Gastrocnemius medialis (tissue), 4 donors: ENCODE results near the gene PDLIM4. TPM values are rescaled to one million over a fixed set of nuclear protein-coding genes. Genes with fewer than 3 reads are reported as not detected.

Experiments used
- ATAC-seq, 2 donors: fragments of 150-250 bp; one replicate each; pipeline ENCODE4 v1.9.1; 2016
- DNase-seq, 2 donors: peaks; one replicate each; pipeline ENCODE4 v3.0.0-alpha.2; 2019
- H3K27ac ChIP-seq, 4 donors: fragments of 200-600 bp; sonication (generic); 1 replicate in 1 of 4; 2 replicates in 3 of 4; pipeline ENCODE4 v1.5.1; 2016 to 2018; ENCODE audit warnings: mild to moderate bottlenecking in 2 of 4, moderate library complexity in 1 of 4
- H3K27me3 ChIP-seq, 3 donors: fragments of 200-600 bp; sonication (generic) in 2 of 3; 1 replicate in 1 of 3; 2 replicates in 2 of 3; pipeline versions ENCODE4 v1.5.1 to v1.6.0; 2016 to 2019; ENCODE audit warnings: mild to moderate bottlenecking in 1 of 3, moderate library complexity in 1 of 3
- H3K36me3 ChIP-seq, 2 donors: fragments of 200-600 bp; sonication (generic) in 1 of 2; one replicate each; pipeline ENCODE4 v1.5.1; 2017 to 2018
- H3K4me1 ChIP-seq, 2 donors: fragments of 200-600 bp; sonication (generic) in 1 of 2; one replicate each; pipeline ENCODE4 v1.5.1; 2016 to 2017; ENCODE audit warnings: mild to moderate bottlenecking in 2 of 2
- H3K4me3 ChIP-seq, 4 donors: fragments of 200-600 bp; sonication (generic) in 3 of 4; 1 replicate in 1 of 4; 2 replicates in 3 of 4; pipeline ENCODE4 v1.5.1; 2016 to 2019; ENCODE audit warnings: mild to moderate bottlenecking in 2 of 4
- H3K9me3 ChIP-seq, 3 donors: fragments of 200-600 bp; sonication (generic) in 2 of 3; 1 replicate in 1 of 3; 2 replicates in 2 of 3; pipeline ENCODE4 v1.5.1; 2016 to 2019
- POLR2A ChIP-seq, 2 donors: fragments of 450-650 bp; IDR thresholded peaks; one replicate each; pipeline ENCODE4 v1.6.1; 2017; ENCODE audit warnings: antibody characterized with exemption in 2 of 2, mild to moderate bottlenecking in 2 of 2, moderate library complexity in 2 of 2
- in situ Hi-C, 4 donors: fragments of 200-750 bp; cut with MboI; loops; one replicate each; pipeline versions ENCODE4 v1.15.0 to v1.8.0; 2017; ENCODE audit warnings: low sequenced_read_pairs in 4 of 4
- intact Hi-C: fragments of 100-400 bp; cut with DNase I; formaldehyde crosslinking; loops from one replicate; pipeline ENCODE4 v1.15.1; 2023; ENCODE audit warnings: low total_unique reads
- total RNA-seq, 4 donors: library from RNA; depleted of rRNA; stranded (reverse); fragments of >200 nt; gene quantifications; one replicate each; pipeline versions ENCODE4 v1.1.0 to v1.2.3, GENCODE V29; 2016
- TF ChIP-seq, protein P1 (sequence below), 5 experiments: fragments of 450-650 bp in 3 of 5; fragments of 200-600 bp in 2 of 5; sonication (generic) in 2 of 5; IDR thresholded peaks in 4 of 5; conservative IDR thresholded peaks in 1 of 5; 1 replicate in 4 of 5; 2 replicates in 1 of 5; pipeline ENCODE4 v1.5.1; 2016 to 2019; ENCODE audit warnings: antibody characterized with exemption in 5 of 5, mild to moderate bottlenecking in 3 of 5, moderate library complexity in 3 of 5

Gene PDLIM4
- total RNA-seq, 4 donors from 2014 or later: 0.66 to 8.0 (median 5.3) TPM

DNA sequence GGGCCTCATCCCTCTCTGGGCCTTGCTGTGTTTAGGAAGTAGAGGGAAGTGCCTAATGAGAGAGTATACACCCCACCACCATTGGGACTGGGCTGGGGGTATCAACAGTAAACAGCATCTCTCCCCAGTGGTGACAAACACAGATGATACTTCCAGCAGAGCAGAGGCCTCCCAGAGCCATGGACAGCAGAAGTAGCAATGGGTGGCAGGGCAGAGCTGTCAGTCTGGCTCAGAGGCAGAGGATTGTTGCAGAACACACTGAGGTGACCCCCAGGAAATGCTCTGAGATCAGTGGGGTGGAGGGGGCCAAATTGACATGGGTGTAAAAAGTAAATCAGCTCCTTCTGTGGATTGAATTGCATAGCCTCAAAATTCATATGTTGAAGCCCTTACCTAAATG, 17.7 kb upstream of the PDLIM4 start:
- in situ Hi-C loops: no loop called here
- TF ChIP-seq, protein P1, sequence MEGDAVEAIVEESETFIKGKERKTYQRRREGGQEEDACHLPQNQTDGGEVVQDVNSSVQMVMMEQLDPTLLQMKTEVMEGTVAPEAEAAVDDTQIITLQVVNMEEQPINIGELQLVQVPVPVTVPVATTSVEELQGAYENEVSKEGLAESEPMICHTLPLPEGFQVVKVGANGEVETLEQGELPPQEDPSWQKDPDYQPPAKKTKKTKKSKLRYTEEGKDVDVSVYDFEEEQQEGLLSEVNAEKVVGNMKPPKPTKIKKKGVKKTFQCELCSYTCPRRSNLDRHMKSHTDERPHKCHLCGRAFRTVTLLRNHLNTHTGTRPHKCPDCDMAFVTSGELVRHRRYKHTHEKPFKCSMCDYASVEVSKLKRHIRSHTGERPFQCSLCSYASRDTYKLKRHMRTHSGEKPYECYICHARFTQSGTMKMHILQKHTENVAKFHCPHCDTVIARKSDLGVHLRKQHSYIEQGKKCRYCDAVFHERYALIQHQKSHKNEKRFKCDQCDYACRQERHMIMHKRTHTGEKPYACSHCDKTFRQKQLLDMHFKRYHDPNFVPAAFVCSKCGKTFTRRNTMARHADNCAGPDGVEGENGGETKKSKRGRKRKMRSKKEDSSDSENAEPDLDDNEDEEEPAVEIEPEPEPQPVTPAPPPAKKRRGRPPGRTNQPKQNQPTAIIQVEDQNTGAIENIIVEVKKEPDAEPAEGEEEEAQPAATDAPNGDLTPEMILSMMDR (IDR thresholded peaks at IDR 0.05 in 4 of 5, conservative IDR thresholded peaks at IDR 0.05 in 1 of 5): no peak
- no peak for TF ChIP-seq POLR2A (IDR thresholded peaks at IDR 0.05)
- intact Hi-C loops: no loop called here
- no peaks in the 10 kb centered on the region for H3K36me3 ChIP-seq
- no peaks in the 10 kb centered on the region for H3K4me1 ChIP-seq
- ATAC-seq (no peak), DNase-seq (no peak)
- H3K4me3 ChIP-seq: no peak overlapping the region
- H3K27me3 ChIP-seq: no peaks in the 10 kb centered on the region
- no peaks in the 10 kb centered on the region for H3K9me3 ChIP-seq
- H3K27ac ChIP-seq: no peak overlapping the region

DNA sequence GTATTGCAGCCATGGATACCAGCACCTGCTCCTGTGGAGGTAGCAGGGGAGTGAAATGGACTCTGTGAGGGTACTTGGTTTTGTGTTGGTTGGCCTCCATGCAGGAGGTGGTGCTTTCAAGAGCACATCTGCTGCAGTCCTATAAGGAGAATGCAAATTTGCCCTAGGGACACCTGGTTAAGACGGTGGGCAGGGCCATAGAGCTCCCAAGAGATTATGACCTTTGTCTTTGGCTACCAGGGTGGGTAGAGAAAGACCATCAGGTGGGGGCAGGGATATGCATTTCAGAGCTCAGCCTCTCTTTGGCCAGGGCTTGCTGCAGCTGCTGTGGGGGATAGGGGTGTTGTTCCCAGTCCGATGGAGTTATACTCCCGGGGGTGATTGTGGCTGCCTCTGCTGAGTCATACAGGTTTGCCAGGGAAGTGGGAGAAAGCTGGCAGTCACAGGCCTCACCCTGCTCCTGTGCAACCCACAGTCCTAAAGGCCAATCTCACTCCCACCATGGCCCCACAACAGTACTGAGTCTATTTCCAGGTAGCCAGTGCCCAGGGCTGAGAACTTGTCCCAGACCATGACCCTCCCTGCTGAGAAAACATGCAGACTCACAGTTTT, 14.0 kb upstream of the PDLIM4 start:
- no peak for DNase-seq
- Histone ChIP-seq H3K27ac (no peak overlapping the region), H3K4me1 (no peaks in the 10 kb centered on the region), H3K36me3 (no peaks in the 10 kb centered on the region), H3K27me3 (no peaks in the 10 kb centered on the region), H3K9me3 (no peaks in the 10 kb centered on the region), H3K4me3 (no peak overlapping the region)
- intact Hi-C loops: no loop called here
- ATAC-seq: no peak
- no peak for TF ChIP-seq POLR2A (IDR thresholded peaks at IDR 0.05)
- TF ChIP-seq, protein P1 (IDR thresholded peaks at IDR 0.05 in 4 of 5, conservative IDR thresholded peaks at IDR 0.05 in 1 of 5): no peak
- in situ Hi-C loops: no loop called here

DNA sequence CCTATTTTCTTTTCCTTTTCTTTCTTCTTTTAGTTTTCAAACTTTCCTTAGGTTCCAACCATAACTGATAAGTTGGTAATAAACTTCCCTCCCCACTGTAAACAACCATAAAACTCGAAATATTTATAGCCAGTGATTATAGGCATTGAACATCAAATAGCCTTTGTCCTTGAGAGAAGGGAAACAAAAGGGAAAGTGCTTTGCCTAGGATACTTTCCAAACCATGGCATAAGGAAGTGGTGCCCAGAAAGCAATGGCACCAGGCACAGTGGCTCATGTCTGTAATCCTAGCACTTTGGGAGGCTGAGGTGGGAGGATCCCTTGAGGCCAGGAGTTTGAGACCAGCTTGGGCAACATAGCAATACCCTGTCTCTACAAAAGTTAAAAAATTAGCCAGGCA, 11.9 kb upstream of the PDLIM4 start:
- Histone ChIP-seq H3K9me3 (no peaks in the 10 kb centered on the region), H3K27me3 (no peaks in the 10 kb centered on the region), H3K36me3 (no peaks in the 10 kb centered on the region), H3K4me1 (no peaks in the 10 kb centered on the region), H3K27ac (no peak overlapping the region), H3K4me3 (no peak overlapping the region)
- in situ Hi-C loops: no loop called here
- DNase-seq: no peak
- intact Hi-C loops: no loop called here
- TF ChIP-seq, protein P1 (IDR thresholded peaks at IDR 0.05 in 4 of 5, conservative IDR thresholded peaks at IDR 0.05 in 1 of 5): no peak
- TF ChIP-seq POLR2A (IDR thresholded peaks at IDR 0.05): no peak
- no peak for ATAC-seq

DNA sequence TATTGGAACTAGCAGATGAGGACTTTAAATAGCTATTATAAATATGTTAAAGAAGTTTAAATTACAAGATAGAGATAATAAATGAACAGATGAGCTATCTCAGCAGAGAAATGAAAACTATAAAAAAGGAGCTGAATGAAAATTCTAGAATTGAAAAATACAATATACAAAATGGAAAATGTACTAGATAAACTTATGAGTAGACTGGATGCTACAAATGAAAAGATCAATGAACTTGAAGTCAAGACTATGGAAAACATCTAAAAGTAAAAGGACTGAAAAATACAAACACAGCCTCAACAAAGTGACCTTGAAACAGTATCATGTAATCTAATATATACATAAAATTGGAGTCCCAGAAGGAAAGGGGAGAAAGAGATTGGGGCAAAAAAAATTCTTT, 10.7 kb upstream of the PDLIM4 start:
- intact Hi-C loops (no loop called here), in situ Hi-C loops (no loop called here)
- Histone ChIP-seq H3K36me3 (no peaks in the 10 kb centered on the region), H3K4me1 (no peaks in the 10 kb centered on the region), H3K27ac (no peak overlapping the region), H3K9me3 (no peaks in the 10 kb centered on the region), H3K4me3 (no peak overlapping the region), H3K27me3 (no peaks in the 10 kb centered on the region)
- DNase-seq (no peak), ATAC-seq (no peak)
- TF ChIP-seq, protein P1 (IDR thresholded peaks at IDR 0.05 in 4 of 5, conservative IDR thresholded peaks at IDR 0.05 in 1 of 5): no peak
- no peak for TF ChIP-seq POLR2A (IDR thresholded peaks at IDR 0.05)

DNA sequence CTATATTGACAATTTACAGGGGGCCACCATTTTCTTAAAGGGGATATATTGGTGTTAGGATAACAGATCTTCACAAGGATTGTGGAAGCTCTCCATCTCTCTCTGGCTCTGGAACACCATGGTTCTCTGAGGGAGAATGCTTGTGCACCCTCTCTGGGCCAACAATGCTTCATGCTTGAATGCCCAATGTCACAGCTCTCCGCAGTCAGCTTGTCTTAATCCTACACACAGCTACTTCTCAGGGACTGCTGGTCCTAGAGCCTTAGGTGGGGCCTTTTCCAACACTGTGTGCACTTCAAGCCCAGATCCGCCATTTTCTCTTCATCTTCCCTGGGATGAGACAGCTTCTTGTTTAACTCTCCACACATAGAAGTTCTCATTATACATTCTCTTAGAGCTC, 6.9 kb upstream of the PDLIM4 start:
- no peak overlapping the region for H3K4me3 ChIP-seq
- no peaks in the 10 kb centered on the region for H3K9me3 ChIP-seq
- in situ Hi-C loops (loop anchor here in 1 of 4 donors (25.0 kb wide), 1 partner anchor 262 kb away; no protein-coding TSS in a partner anchor), intact Hi-C loops (no loop called here)
- ATAC-seq (no peak), DNase-seq (no peak)
- H3K27me3 ChIP-seq: no peaks in the 10 kb centered on the region
- no peak for TF ChIP-seq POLR2A (IDR thresholded peaks at IDR 0.05)
- TF ChIP-seq, protein P1 (IDR thresholded peaks at IDR 0.05 in 4 of 5, conservative IDR thresholded peaks at IDR 0.05 in 1 of 5): no peak
- H3K27ac ChIP-seq: no peak overlapping the region
- H3K4me1 ChIP-seq: peaks cover 3 to 5% of the 10 kb centered on the region in 2 donors
- no peaks in the 10 kb centered on the region for H3K36me3 ChIP-seq
